H1 (cell line): Measurements from ENCODE around the gene RNASE4. TPM values are rescaled to one million over a fixed set of nuclear protein-coding genes. Genes with fewer than 3 reads are reported as not detected.

Source experiments
- CTCF ChIA-PET: fragments of 300-600 bp; sonication (Branson Sonifier 250); formaldehyde crosslinking; loops from one replicate; lab custom pipeline; 2021; ENCODE audit not compliant: partially characterized antibody; lab: Charles Lee
- POLR2A ChIA-PET: fragments of 300-600 bp; sonication (Branson Sonifier 250); formaldehyde crosslinking; loops from one replicate; lab custom pipeline; 2021; ENCODE audit warnings: inconsistent platforms; ENCODE audit not compliant: partially characterized antibody; lab: Charles Lee
- DNase-seq, 2 experiments: peaks; one replicate each; pipeline versions ENCODE4 v3.0.0 to v3.0.0-alpha.2; 2010 to 2022; ENCODE audit warnings: low spot score in 2 of 2, low read depth in 1 of 2, mixed read lengths in 1 of 2
- FAIRE-seq: peaks from 2 replicates; lab custom pipeline; 2011; peaks lifted over from hg19 to GRCh38; lab: Jason Lieb, UNC
- H2AFZ ChIP-seq: 2 replicates; pipeline ENCODE4 v1.8.1; 2012; ENCODE audit warnings: low read length, inconsistent platforms
- H2AK5ac ChIP-seq: 2 replicates; pipeline ENCODE4 v1.6.1; 2013; ENCODE audit warnings: low read depth, low read length
- H2BK120ac ChIP-seq: replicated peaks from 2 replicates; pipeline ENCODE3; 2013; ENCODE audit warnings: low read depth, low read length, inconsistent platforms
- H2BK12ac ChIP-seq: 2 replicates; pipeline ENCODE4 v1.6.1; 2013; ENCODE audit warnings: low read depth, low read length
- H2BK15ac ChIP-seq: 2 replicates; pipeline ENCODE4 v1.6.1; 2013; ENCODE audit warnings: low read length
- H2BK20ac ChIP-seq: 2 replicates; pipeline ENCODE4 v1.6.1; 2013; ENCODE audit warnings: low read length
- H2BK5ac ChIP-seq: 2 replicates; pipeline ENCODE4 v1.6.1; 2013; ENCODE audit warnings: low read depth, low read length
- H3K14ac ChIP-seq: 2 replicates; pipeline ENCODE4 v1.6.1; 2013; ENCODE audit warnings: inconsistent platforms; ENCODE audit not compliant: insufficient read length
- H3K18ac ChIP-seq: 2 replicates; pipeline ENCODE4 v1.6.1; 2013; ENCODE audit warnings: low read length; ENCODE audit errors: extremely low read depth
- H3K23ac ChIP-seq: 2 replicates; pipeline ENCODE4 v1.6.1; 2013; ENCODE audit warnings: inconsistent platforms; ENCODE audit not compliant: insufficient read length
- H3K23me2 ChIP-seq: 2 replicates; pipeline ENCODE4 v1.6.1; 2013; ENCODE audit warnings: low read depth, low read length
- H3K27ac ChIP-seq: 2 replicates; pipeline ENCODE4 v1.6.1; 2011; ENCODE audit warnings: low read depth, low read length, inconsistent platforms
- H3K27me3 ChIP-seq, 4 experiments: replicated peaks in 1 of 4; 1 replicate in 1 of 4; 2 replicates in 3 of 4; pipeline versions ENCODE4 v1.6.1 to v1.8.1; 2011 to 2013; ENCODE audit warnings: low read length in 3 of 4, mild to moderate bottlenecking in 3 of 4, inconsistent platforms in 2 of 4, mixed read lengths in 2 of 4, moderate library complexity in 1 of 4; ENCODE audit not compliant: control insufficient read depth in 3 of 4, insufficient read depth in 3 of 4; ENCODE audit errors: extremely low read depth in 1 of 4
- H3K36me3 ChIP-seq, 4 experiments: 2 replicates each; pipeline versions ENCODE4 v1.6.1 to v1.8.1; 2011 to 2013; ENCODE audit warnings: mild to moderate bottlenecking in 4 of 4, low read length in 3 of 4, moderate library complexity in 2 of 4, control low read depth in 1 of 4, inconsistent platforms in 1 of 4; ENCODE audit not compliant: insufficient read depth in 4 of 4, control insufficient read depth in 2 of 4
- H3K4ac ChIP-seq: replicated peaks from 2 replicates; pipeline ENCODE3; 2013; ENCODE audit warnings: low read length, low read depth, mixed read lengths, inconsistent platforms; ENCODE audit not compliant: insufficient read length
- H3K4me1 ChIP-seq, 4 experiments: replicated peaks in 1 of 4; 1 replicate in 1 of 4; 2 replicates in 3 of 4; pipeline versions ENCODE4 v1.6.1 to v1.8.1; 2011 to 2013; ENCODE audit warnings: low read length in 3 of 4, inconsistent platforms in 2 of 4, mixed read lengths in 1 of 4; ENCODE audit not compliant: insufficient read depth in 4 of 4, control insufficient read depth in 3 of 4
- H3K4me2 ChIP-seq, 2 experiments: 2 replicates each; pipeline versions ENCODE4 v1.6.1 to v1.8.1; 2011 to 2013; ENCODE audit warnings: low read depth in 2 of 2, low read length in 2 of 2, control low read depth in 1 of 2, inconsistent platforms in 1 of 2, mild to moderate bottlenecking in 1 of 2; ENCODE audit not compliant: insufficient read depth in 1 of 2
- H3K4me3 ChIP-seq, 4 experiments: fragments of 200-600, 300-600 bp in 1 of 4; sonication (generic), shearing (Covaris generic), sonication (Bioruptor Twin) in 1 of 4; 2 replicates each; pipeline versions ENCODE4 v1.5.1 to v1.8.1; 2011 to 2016; ENCODE audit warnings: low read length in 4 of 4, low read depth in 3 of 4, control low read depth in 2 of 4, inconsistent platforms in 2 of 4, mild to moderate bottlenecking in 2 of 4, mixed read lengths in 1 of 4, moderate library complexity in 1 of 4; ENCODE audit not compliant: insufficient read depth in 2 of 4; ENCODE audit errors: extremely low read depth in 1 of 4
- H3K56ac ChIP-seq: replicated peaks from 2 replicates; pipeline ENCODE3; 2013; ENCODE audit warnings: low read depth, mild to moderate bottlenecking, mixed read lengths, low read length, inconsistent platforms; ENCODE audit not compliant: insufficient read length
- H3K79me1 ChIP-seq: 2 replicates; pipeline ENCODE4 v1.6.1; 2013; ENCODE audit warnings: low read depth, low read length, control low read depth
- H3K79me2 ChIP-seq, 2 experiments: 2 replicates each; pipeline versions ENCODE4 v1.6.1 to v1.8.1; 2012 to 2013; ENCODE audit warnings: low read length in 2 of 2, mild to moderate bottlenecking in 2 of 2, inconsistent platforms in 1 of 2; ENCODE audit not compliant: insufficient read depth in 2 of 2, control insufficient read depth in 1 of 2
- H3K9ac ChIP-seq, 4 experiments: replicated peaks in 1 of 4; 1 replicate in 1 of 4; 2 replicates in 3 of 4; pipeline versions ENCODE4 v1.6.1 to v1.8.1; 2011 to 2013; ENCODE audit warnings: low read depth in 3 of 4, low read length in 3 of 4, control low read depth in 2 of 4, mild to moderate bottlenecking in 2 of 4, moderate library complexity in 2 of 4, inconsistent platforms in 1 of 4; ENCODE audit errors: extremely low read depth in 1 of 4
- H3K9me3 ChIP-seq, 2 experiments: 2 replicates each; pipeline versions ENCODE4 v1.6.1 to v1.8.1; 2012 to 2013; ENCODE audit warnings: mild to moderate bottlenecking in 2 of 2, moderate library complexity in 2 of 2, control low read depth in 1 of 2, inconsistent platforms in 1 of 2, low read depth in 1 of 2, low read length in 1 of 2, mixed read lengths in 1 of 2; ENCODE audit not compliant: insufficient read depth in 2 of 2
- H4K20me1 ChIP-seq, 2 experiments: replicated peaks in 1 of 2; 2 replicates each; pipeline versions ENCODE3 to v1.8.1; 2011 to 2013; ENCODE audit warnings: inconsistent platforms in 2 of 2, low read length in 2 of 2, mild to moderate bottlenecking in 1 of 2; ENCODE audit not compliant: insufficient read depth in 2 of 2, control insufficient read depth in 1 of 2
- H4K5ac ChIP-seq: 2 replicates; pipeline ENCODE4 v1.6.1; 2013; ENCODE audit warnings: low read length, low read depth, mixed read lengths, inconsistent platforms; ENCODE audit not compliant: insufficient read length
- H4K8ac ChIP-seq: 2 replicates; pipeline ENCODE4 v1.8.0; 2013; ENCODE audit warnings: mild to moderate bottlenecking, moderate library complexity, low read length, inconsistent platforms; ENCODE audit not compliant: insufficient read depth; ENCODE audit errors: extremely low read depth
- H4K91ac ChIP-seq: replicated peaks from 2 replicates; pipeline ENCODE3; 2013; ENCODE audit warnings: low read length, mixed read lengths, inconsistent platforms; ENCODE audit not compliant: insufficient read length
- ASH2L ChIP-seq: fragments of 200-600, 300-600 bp; sonication (generic); IDR thresholded peaks from one replicate; pipeline ENCODE4 v1.7.1; 2017; ENCODE audit warnings: low read length
- BCL11A ChIP-seq, 2 experiments: IDR thresholded peaks; one replicate each; pipeline ENCODE4 v1.6.1; 2011; ENCODE audit warnings: low read depth in 2 of 2, low read length in 2 of 2, mild to moderate bottlenecking in 2 of 2
- GABPA ChIP-seq: IDR thresholded peaks from 2 replicates; pipeline ENCODE4 v1.6.1; 2011; ENCODE audit warnings: mild to moderate bottlenecking, low read length, moderate library complexity, borderline replicate concordance; ENCODE audit not compliant: insufficient read depth
- HDAC6 ChIP-seq: IDR thresholded peaks from one replicate; pipeline ENCODE4 v1.7.1; 2012; ENCODE audit warnings: low read depth, mild to moderate bottlenecking, inconsistent platforms, low read length, moderate library complexity
- KDM5A ChIP-seq: fragments of 200-600 bp; IDR thresholded peaks from 2 replicates; pipeline ENCODE4 v1.7.1; 2012; ENCODE audit warnings: mild to moderate bottlenecking, low read length, inconsistent platforms, mixed read lengths
- NRF1 ChIP-seq: IDR thresholded peaks from 2 replicates; pipeline ENCODE4 v1.6.1; 2011; ENCODE audit warnings: mild to moderate bottlenecking, low read depth, low read length, improper control_type of control experiment
- PHF8 ChIP-seq: fragments of 200-600 bp; sonication (generic); conservative IDR thresholded peaks from 2 replicates; pipeline ENCODE4 v1.7.1; 2012; ENCODE audit warnings: low read depth, mild to moderate bottlenecking, inconsistent platforms, low read length, moderate library complexity
- POLR2A ChIP-seq, 2 experiments: IDR thresholded peaks; 1 replicate in 1 of 2; 2 replicates in 1 of 2; pipeline ENCODE4 v1.6.1; 2011; ENCODE audit warnings: low read depth in 2 of 2, low read length in 2 of 2, mild to moderate bottlenecking in 2 of 2; ENCODE audit errors: control extremely low read depth in 1 of 2
- SAP30 ChIP-seq: fragments of 300-600 bp; sonication (generic); IDR thresholded peaks from 2 replicates; pipeline ENCODE4 v1.7.1; 2012; ENCODE audit warnings: low read length, moderate library complexity, mild to moderate bottlenecking, inconsistent platforms; ENCODE audit not compliant: insufficient read depth, insufficient replicate concordance
- SP1 ChIP-seq: IDR thresholded peaks from 2 replicates; pipeline ENCODE4 v1.6.1; 2011; ENCODE audit warnings: low read depth, low read length
- TAF1 ChIP-seq: IDR thresholded peaks from 2 replicates; pipeline ENCODE4 v1.6.1; 2011; ENCODE audit warnings: mild to moderate bottlenecking, low read depth, low read length
- YY1 ChIP-seq: IDR thresholded peaks from 2 replicates; pipeline ENCODE4 v1.6.1; 2011; ENCODE audit warnings: low read depth, mild to moderate bottlenecking, low read length
- ZNF274 ChIP-seq: IDR thresholded peaks from 2 replicates; pipeline ENCODE4 v1.7.0; 2012; ENCODE audit warnings: low read length, borderline replicate concordance; ENCODE audit errors: extremely low read depth
- WGBS, 2 experiments: shearing (Covaris generic) in 1 of 2; methylation state at CpG; one replicate each; pipeline versions ENCODE4 v1.1.6 to v1.1.7; 2013 to 2015; ENCODE audit warnings: low lambda C conversion rate in 2 of 2, mixed read lengths in 2 of 2, inconsistent platforms in 1 of 2, low coverage in 1 of 2, missing lambda C conversion rate in 1 of 2; ENCODE audit not compliant: insufficient replicate concordance in 2 of 2, insufficient coverage in 1 of 2, insufficient read length in 1 of 2; ENCODE audit errors: extremely low coverage in 1 of 2, missing lambda C conversion rate in 1 of 2; 5-methylcytosine and 5-hydroxymethylcytosine counted together
- polyA plus RNA-seq, 7 experiments: library from polyadenylated mRNA; depleted of rRNA in 3 of 7; stranded (reverse) in 5 of 7; unstranded in 2 of 7; fragments of >200 nt in 5 of 7; fragments of 200-250 nt in 2 of 7; gene quantifications; 1 replicate in 5 of 7; 2 replicates in 1 of 7; 4 replicates in 1 of 7; pipeline versions ENCODE4 v1.2.1 to v1.2.3, GENCODE V29; 2011 to 2013; ENCODE audit warnings: missing spikeins in 2 of 7, mixed read lengths in 2 of 7
- total RNA-seq: library from RNA; stranded (reverse); fragmentation: NEBNext Ultra II Directional; extraction: Animal tissue kit (Norgen Biotek cat#: 25700); gene quantifications from 2 replicates; pipeline ENCODE4 v1.2.1, GENCODE V29; 2021
- TF ChIP-seq, protein P1 (sequence below): IDR thresholded peaks from 2 replicates; pipeline ENCODE4 v1.6.1; 2012; ENCODE audit warnings: inconsistent platforms

Gene RNASE4
- total and polyA plus RNA-seq, 2 of the 8 experiments (the other 6 are each of a cell fraction or from before 2014, with no cell fraction given) = 0.61 to 3.5 TPM

DNA sequence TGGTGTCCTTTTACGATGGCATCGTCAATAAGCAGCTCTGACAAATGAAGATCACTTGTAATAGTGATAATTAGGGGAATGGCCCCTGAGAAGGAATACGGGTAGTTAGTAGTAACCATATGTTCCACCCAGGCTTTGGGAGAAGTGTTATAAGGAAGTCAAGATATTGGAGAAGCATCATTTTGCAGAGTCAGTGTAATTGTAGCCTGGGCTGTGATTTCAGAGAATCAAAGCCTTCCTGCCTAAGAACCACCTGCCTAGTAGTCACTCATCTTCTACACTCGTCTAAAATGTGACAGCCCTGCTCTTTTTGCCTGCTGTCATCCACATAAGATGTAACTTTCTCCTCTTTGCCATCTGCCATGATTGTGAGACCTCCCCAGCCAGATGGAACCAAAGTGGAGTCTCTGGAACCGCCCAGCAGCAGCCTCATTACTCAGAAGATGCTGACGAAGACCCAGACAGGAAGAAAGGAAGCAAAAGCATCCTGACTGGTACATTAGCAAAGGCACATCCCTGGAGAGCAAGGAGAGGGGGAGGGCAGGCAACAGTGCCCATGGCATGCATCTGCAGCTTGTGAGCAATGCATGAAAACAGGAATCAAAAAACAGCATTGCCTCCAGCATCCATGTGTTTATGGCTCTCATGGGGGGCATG is 48.7 kb downstream of the RNASE4 start:
- H3K4me1 ChIP-seq = no peaks in the 10 kb centered on the region
- no peak overlapping the region for H4K8ac ChIP-seq
- no peaks in the 10 kb centered on the region for H3K79me2 ChIP-seq
- POLR2A ChIA-PET = interaction anchor here (0.6 kb wide), 1 partner anchor 54 kb away, joined by 3 read pairs; no protein-coding TSS in a partner anchor
- H3K79me1 ChIP-seq = no peaks in the 10 kb centered on the region
- H2BK12ac ChIP-seq = no peak overlapping the region
- H3K56ac ChIP-seq = no peak overlapping the region
- no peak overlapping the region for H3K4me3 ChIP-seq
- DNase-seq = no peak
- H3K14ac ChIP-seq = no peak overlapping the region
- H2BK15ac ChIP-seq = no peak overlapping the region
- no peaks in the 10 kb centered on the region for H3K27me3 ChIP-seq
- no peak overlapping the region for H3K9ac ChIP-seq
- H3K27ac ChIP-seq = no peak overlapping the region
- H3K36me3 ChIP-seq = no peaks in the 10 kb centered on the region
- no peak overlapping the region for H2AFZ ChIP-seq
- no peak overlapping the region for H4K5ac ChIP-seq
- no peaks in the 10 kb centered on the region for H3K9me3 ChIP-seq
- H2BK20ac ChIP-seq = no peak overlapping the region
- 88% methylated on average over 6 of the region's 6 CpGs; no CpG with 5 or more reads in 1 of the 2 experiments for WGBS, 2 experiments
- H2BK5ac ChIP-seq = no peak overlapping the region
- no peak overlapping the region for H3K23ac ChIP-seq
- no peak overlapping the region for H2BK120ac ChIP-seq
- H3K18ac ChIP-seq = no peak overlapping the region
- H3K4me2 ChIP-seq = no peak overlapping the region
- H4K91ac ChIP-seq = no peak overlapping the region
- H3K23me2 ChIP-seq = no peaks in the 10 kb centered on the region
- no peak for FAIRE-seq
- CTCF ChIA-PET = interaction anchor here (1.0 to 1.8 kb wide), 5 partner anchors 10 to 70 kb away, joined by 3 to 9 read pairs (median 4); partner anchors contain the start of gene EDDM3A
- no peaks in the 10 kb centered on the region for H4K20me1 ChIP-seq
- H2AK5ac ChIP-seq = no peak overlapping the region
- H3K4ac ChIP-seq = no peak overlapping the region
- TF ChIP-seq POLR2A (IDR thresholded peaks at IDR 0.05; ENCODE audit: control extremely low read depth in 1 of 2, low read depth in 2 of 2, low read length in 2 of 2) (no peak), PHF8 (no peak), ASH2L (no peak), SAP30 (no peak), BCL11A (IDR thresholded peaks at IDR 0.05; ENCODE audit: low read depth in 2 of 2, low read length in 2 of 2) (no peak), HDAC6 (no peak), KDM5A (no peak), ZNF274 (no peak), SP1 (no peak), TAF1 (no peak), GABPA (no peak), NRF1 (no peak), YY1 (no peak)
- TF ChIP-seq, protein P1, sequence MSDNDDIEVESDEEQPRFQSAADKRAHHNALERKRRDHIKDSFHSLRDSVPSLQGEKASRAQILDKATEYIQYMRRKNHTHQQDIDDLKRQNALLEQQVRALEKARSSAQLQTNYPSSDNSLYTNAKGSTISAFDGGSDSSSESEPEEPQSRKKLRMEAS = no peak
